Endothelial cell of umbilical vein (primary cell): ENCODE results near the gene EPC1.

Experiments
- EZH2 ChIP-seq: IDR thresholded peaks from 2 replicates; pipeline ENCODE4 v1.6.1; 2012; ENCODE audit warnings: borderline replicate concordance, low read depth, mild to moderate bottlenecking, moderate library complexity, low read length, inconsistent platforms; ENCODE audit not compliant: severe bottlenecking
- FOS ChIP-seq: IDR thresholded peaks from 2 replicates; pipeline ENCODE4 v1.6.1; 2011; ENCODE audit warnings: mild to moderate bottlenecking, low read length, moderate library complexity, borderline replicate concordance; ENCODE audit not compliant: insufficient read depth
- JUN ChIP-seq: IDR thresholded peaks from 2 replicates; pipeline ENCODE4 v1.6.1; 2011; ENCODE audit warnings: borderline replicate concordance, low read depth; ENCODE audit not compliant: insufficient read length, insufficient read depth
- MYC ChIP-seq: IDR thresholded peaks from one replicate; pipeline ENCODE4 v1.6.1; 2011; ENCODE audit warnings: mild to moderate bottlenecking, low read depth, low read length
- POLR2A ChIP-seq: IDR thresholded peaks from 2 replicates; pipeline ENCODE4 v1.6.1; 2012; ENCODE audit warnings: low read depth, mild to moderate bottlenecking, control low read depth, low read length
- POLR2AphosphoS5 ChIP-seq: IDR thresholded peaks from 2 replicates; pipeline ENCODE4 v1.6.1; 2012; ENCODE audit warnings: low read depth, mild to moderate bottlenecking, control low read depth, low read length, moderate library complexity; ENCODE audit not compliant: insufficient read depth
- TF ChIP-seq, protein P1 (sequence below), 2 donors: IDR thresholded peaks; 1 replicate in 1 of 2; 2 replicates in 1 of 2; pipeline ENCODE4 v1.5.1; 2011; ENCODE audit warnings: low read length in 2 of 2, mild to moderate bottlenecking in 2 of 2, moderate library complexity in 2 of 2, control low read depth in 1 of 2, inconsistent platforms in 1 of 2, low read depth in 1 of 2; ENCODE audit not compliant: insufficient read depth in 1 of 2; ENCODE audit errors: extremely low read depth in 1 of 2

DNA sequence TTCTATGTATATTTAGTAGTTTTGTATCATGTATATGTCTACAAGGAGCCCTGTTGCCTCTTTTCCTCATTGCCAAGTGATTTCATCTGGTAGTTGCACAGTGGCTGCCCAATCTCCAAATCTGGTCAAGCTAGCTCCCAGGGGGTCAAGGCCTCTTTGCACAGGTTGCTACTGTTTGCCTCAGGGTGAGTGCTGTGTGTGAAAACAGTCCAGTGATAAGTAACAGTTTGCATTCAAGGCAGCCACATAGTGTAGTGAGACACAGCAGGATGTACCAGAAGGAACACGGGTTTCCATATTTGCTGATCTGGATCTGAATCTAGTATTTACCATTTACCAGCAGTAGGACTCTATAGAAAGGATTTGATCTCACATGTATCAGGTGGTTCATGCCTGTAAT, 13.3 kb upstream of the EPC1 start:
- TF ChIP-seq POLR2A (no peak), POLR2AphosphoS5 (no peak), MYC (no peak), JUN (no peak), EZH2 (no peak), FOS (no peak)
- TF ChIP-seq, protein P1, sequence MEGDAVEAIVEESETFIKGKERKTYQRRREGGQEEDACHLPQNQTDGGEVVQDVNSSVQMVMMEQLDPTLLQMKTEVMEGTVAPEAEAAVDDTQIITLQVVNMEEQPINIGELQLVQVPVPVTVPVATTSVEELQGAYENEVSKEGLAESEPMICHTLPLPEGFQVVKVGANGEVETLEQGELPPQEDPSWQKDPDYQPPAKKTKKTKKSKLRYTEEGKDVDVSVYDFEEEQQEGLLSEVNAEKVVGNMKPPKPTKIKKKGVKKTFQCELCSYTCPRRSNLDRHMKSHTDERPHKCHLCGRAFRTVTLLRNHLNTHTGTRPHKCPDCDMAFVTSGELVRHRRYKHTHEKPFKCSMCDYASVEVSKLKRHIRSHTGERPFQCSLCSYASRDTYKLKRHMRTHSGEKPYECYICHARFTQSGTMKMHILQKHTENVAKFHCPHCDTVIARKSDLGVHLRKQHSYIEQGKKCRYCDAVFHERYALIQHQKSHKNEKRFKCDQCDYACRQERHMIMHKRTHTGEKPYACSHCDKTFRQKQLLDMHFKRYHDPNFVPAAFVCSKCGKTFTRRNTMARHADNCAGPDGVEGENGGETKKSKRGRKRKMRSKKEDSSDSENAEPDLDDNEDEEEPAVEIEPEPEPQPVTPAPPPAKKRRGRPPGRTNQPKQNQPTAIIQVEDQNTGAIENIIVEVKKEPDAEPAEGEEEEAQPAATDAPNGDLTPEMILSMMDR (IDR thresholded peaks at IDR 0.05; ENCODE audit: extremely low read depth in 1 of 2, insufficient read depth in 1 of 2, low read depth in 1 of 2, low read length in 2 of 2): no peak
